BJ (cell line): ENCODE data around the gene PODN. TPM values are rescaled to one million over a fixed set of nuclear protein-coding genes. Genes with fewer than 3 reads are reported as not detected.

ENCODE experiments used
- CTCF ChIA-PET: fragments of 350-600 bp; formaldehyde crosslinking; extraction: SDS; loops from one replicate; lab custom pipeline; 2021; ENCODE audit warnings: antibody characterized with exemption, inconsistent platforms; lab: Yijun Ruan, JAX
- POLR2A ChIA-PET: fragments of 300-600 bp; sonication (Branson Sonifier 250); formaldehyde crosslinking; extraction: SDS; loops from one replicate; lab custom pipeline; 2021; ENCODE audit warnings: antibody characterized with exemption; lab: Charles Lee
- DNase-seq: peaks from one replicate; pipeline ENCODE4 v3.0.0-alpha.2; 2011; ENCODE audit warnings: low read depth
- H3K27me3 ChIP-seq: 2 replicates; pipeline ENCODE4 v1.6.0; 2011; ENCODE audit warnings: low read length; ENCODE audit not compliant: control insufficient read depth, insufficient read depth
- H3K36me3 ChIP-seq: 2 replicates; pipeline ENCODE4 v1.5.1; 2011; ENCODE audit warnings: low read length; ENCODE audit not compliant: control insufficient read depth, insufficient read depth
- H3K4me3 ChIP-seq: 2 replicates; pipeline ENCODE4 v1.5.1; 2011; ENCODE audit warnings: low read depth, mild to moderate bottlenecking, control low read depth, low read length
- CTCF ChIP-seq: IDR thresholded peaks from 2 replicates; pipeline ENCODE4 v1.5.1; 2011; ENCODE audit warnings: low read depth, mild to moderate bottlenecking, control low read depth, inconsistent platforms, low read length, moderate library complexity; ENCODE audit not compliant: insufficient read depth
- polyA plus RNA-seq: library from polyadenylated mRNA; depleted of rRNA; stranded (reverse); fragments of >200 nt; gene quantifications from 2 replicates; pipeline ENCODE4 v1.2.3, GENCODE V29; 2011

Gene PODN
- polyA plus RNA-seq, 1 experiment: 107 TPM

DNA sequence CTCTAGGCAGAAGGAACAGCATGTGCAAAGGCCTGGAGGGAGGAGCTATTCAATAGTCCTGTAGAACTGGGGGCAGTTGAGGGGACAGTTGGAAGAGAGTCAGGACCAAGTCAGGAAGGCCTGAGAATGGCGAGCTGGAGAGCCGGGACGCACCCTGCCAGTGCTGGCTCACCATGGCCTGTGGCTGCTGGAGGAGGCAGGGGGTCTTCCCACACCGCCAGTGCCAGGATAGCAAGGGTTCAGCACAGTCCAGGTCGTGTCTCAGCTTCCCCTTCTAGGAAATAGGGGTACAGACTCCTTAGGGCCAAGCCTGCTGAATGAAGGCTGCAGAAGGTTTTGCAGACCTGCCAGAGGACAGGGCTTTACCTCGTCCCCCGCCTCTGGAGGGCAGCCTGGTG lies 7.3 kb downstream of the PODN start:
- CTCF ChIA-PET: interaction anchor here (0.9 kb wide), 1 partner anchor 11 kb away, joined by 3 read pairs; no protein-coding TSS in a partner anchor
- no peak for TF ChIP-seq CTCF
- Histone ChIP-seq H3K27me3 (no peaks in the 10 kb centered on the region), H3K36me3 (peaks cover 15% of the 10 kb centered on the region), H3K4me3 (no peak overlapping the region)
- POLR2A ChIA-PET: interaction anchor here (0.6 kb wide), 1 partner anchor 1773 kb away, joined by 3 read pairs; no protein-coding TSS in a partner anchor
- DNase-seq: no peak

- no peak for TF ChIP-seq CTCF
- no peak overlapping the region for H3K4me3 ChIP-seq
- H3K36me3 ChIP-seq: peaks cover 15% of the 10 kb centered on the region
- POLR2A ChIA-PET: no interaction called here
- CTCF ChIA-PET: interaction anchor here (0.9 kb wide), 1 partner anchor 11 kb away, joined by 3 read pairs; no protein-coding TSS in a partner anchor
- no peaks in the 10 kb centered on the region for H3K27me3 ChIP-seq
- DNase-seq: no peak
These were observed 7.8 kb downstream of the PODN start for GRCh38 chr1:53069663-53070327.

DNA sequence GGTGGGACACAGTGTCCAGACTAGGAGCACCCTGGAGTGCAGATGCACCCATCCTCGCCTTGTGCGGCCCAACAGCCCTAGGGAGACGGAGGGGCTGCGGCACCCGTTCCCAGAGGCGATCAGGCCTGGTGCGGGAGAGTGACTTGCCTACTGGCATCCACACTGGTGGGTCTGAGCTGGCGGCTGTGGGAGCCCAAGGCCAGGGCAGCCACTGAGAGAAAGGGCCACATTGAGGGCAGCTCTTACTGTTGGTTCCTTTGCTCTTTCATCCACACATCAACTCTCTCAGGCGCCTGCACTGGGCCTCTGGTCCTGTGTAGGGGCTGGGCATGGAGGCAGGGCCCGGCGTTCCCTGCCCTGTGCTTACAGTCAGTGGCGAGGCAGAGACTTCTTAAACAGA lies 8.6 kb downstream of the PODN start:
- DNase-seq: no peak
- POLR2A ChIA-PET: no interaction called here
- no peak overlapping the region for H3K4me3 ChIP-seq

DNA sequence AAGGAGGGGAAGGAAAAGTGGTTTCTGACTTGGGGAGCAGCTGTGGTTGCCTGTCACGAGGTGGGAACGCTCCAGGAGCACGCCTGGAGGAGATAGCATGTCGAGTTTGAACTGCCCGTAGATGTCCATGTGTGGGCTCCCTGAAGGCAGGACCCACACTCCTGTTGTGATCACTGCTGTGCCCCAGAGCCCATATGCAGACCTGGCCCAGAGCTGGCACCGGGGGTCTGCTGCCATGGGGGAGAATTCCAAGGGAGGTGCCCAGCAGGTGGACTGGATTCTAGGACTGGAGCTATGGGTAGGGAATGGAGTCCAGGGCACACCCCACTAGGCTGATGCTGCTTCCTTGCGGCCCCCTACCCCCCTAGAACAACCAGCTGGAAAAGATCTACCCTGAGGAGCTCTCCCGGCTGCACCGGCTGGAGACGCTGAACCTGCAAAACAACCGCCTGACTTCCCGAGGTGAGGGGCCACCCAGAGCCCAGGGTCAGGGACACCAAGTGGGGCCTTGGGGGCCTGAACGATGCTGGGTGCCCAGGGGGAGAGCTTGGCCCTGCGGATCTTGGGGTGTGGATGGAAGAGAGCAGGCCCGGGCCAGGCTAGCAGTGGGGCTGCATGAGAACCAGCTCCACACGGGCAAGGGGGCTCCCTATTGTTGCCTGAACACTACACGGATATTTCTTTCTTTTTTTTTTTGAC lies 9.3 kb downstream of the PODN start:
- Histone ChIP-seq H3K4me3 (no peak overlapping the region), H3K36me3 (peaks cover 21% of the 10 kb centered on the region), H3K27me3 (no peaks in the 10 kb centered on the region)
- POLR2A ChIA-PET: no interaction called here
- no peak for TF ChIP-seq CTCF
- CTCF ChIA-PET: interaction anchor here (0.8 kb wide), 1 partner anchor 115 kb away, joined by 4 read pairs; no protein-coding TSS in a partner anchor
- no peak for DNase-seq

More for the DNA sequence above, 8.6 kb downstream of the PODN start:
- H3K27me3 ChIP-seq: no peaks in the 10 kb centered on the region
- CTCF ChIA-PET: no interaction called here
- peaks cover 19% of the 10 kb centered on the region for H3K36me3 ChIP-seq
- no peak for TF ChIP-seq CTCF

GRCh38 chr1:53071915-53072314 lies 9.9 kb downstream of the PODN start:
- Histone ChIP-seq H3K4me3 (no peak overlapping the region), H3K27me3 (no peaks in the 10 kb centered on the region), H3K36me3 (peaks cover 21% of the 10 kb centered on the region)
- no peak for TF ChIP-seq CTCF
- ChIA-PET CTCF (interaction anchor here (0.8 kb wide), 1 partner anchor 114 kb away, joined by 4 read pairs; no protein-coding TSS in a partner anchor), POLR2A (no interaction called here)
- no peak for DNase-seq
